SKM-1 (cell line): ENCODE results near the gene NRP1.
A peak's percentile ranks its signal among the peaks of the same experiment; 100 is the strongest.
"Not testable (repeated sequence)": the region's sequence is repeated elsewhere in the genome, so short reads cannot be mapped to it uniquely, and the experiment has no call there.

Experiments used
- DNase-seq: peaks from one replicate; lab custom pipeline; 2025; ENCODE audit not compliant: unreplicated experiment; lab: John Stamatoyannopoulos, UW

NRP1 gene

DNA sequence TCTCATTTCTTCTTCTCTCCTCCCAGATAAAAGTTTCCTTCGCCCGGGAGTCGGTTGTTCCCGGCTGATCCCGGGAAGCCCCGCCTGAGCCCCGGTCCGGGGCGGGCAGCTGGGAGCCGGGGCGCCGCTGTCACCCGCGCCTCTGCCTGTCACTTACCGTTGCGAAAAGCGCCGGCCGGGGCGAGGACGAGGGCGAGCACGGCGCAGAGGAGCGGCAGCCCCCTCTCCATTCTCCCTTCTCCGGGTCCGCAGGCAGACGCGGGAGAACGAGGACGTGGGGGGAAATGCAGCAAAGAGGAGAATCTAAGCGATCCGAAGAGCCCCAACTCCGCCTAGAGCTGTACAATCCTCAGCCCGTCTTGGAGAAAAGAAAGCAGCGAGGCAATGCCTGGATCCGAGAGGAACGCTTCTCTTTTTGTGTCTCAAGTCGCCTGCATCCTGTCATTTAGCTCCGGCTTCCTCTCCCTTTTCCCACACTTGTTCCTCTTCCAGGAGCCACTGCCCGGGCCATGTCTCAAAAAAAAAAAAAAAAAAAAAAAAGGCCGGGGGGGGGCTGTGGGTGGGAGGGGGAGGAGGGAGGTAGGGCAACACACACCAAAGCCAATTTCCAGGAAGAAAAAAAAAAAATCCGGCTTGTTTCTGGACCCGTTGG, at the start of gene NRP1:
NRP1 (minus strand) TSS at position 515 of the 652 bp plus-strand sequence; CDS start at position 230, 285 bp downstream.
- DNase-seq: no peak

DNA sequence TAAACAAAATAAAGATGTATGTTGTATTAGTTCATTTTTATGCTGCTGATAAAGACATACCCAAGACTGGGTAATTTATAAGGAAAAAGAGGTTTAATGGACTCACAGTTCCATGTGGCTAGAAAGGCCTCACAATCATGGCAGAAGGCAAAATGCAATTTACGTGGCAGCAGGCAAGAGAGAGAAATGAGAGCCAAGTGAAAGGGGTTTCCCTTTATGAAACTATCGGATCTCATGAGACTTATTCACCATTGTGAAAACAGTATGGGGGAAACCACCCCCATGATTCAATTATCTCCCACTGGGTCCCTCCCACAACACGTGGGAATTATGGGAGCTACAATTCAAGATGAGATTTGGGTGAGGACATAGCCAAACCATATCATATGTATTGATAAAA, 49.7 kb upstream of the NRP1 start:
- not testable (repeated sequence) for DNase-seq

DNA sequence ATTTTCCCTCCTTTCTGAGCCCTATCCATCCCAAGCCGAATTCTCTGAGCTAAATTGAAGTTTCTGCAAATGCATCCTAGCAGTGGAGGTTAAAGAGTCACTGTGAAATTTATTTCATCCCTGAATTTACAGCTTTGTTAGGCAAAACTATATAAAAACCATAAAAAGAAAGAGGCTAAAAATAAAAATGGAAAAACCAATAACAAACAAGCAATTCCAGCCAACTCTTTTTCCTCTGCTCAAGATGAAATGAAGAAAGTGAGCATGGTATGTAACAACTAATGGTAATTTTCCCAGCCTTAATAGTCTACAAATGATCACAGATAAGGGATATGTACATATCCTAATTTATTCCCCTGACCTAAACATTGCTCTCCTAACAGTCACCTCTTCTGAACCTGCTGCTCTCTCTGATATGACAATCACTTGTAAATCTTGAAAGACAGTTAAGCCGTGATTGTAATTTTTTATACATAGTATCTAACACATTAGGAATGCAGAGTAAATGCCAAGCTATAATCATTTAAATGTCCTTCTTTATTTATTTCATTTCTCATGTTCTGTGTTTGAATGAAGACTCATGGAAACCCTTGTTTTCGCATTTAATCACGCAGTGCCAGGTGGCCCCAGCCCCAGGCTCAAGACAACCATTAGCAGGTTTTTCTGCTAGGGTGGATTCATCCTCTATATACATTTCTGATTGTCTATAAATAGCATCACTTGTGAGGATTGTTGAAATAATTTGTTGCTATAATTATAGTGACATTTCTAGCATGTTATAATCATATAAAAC, 48.6 kb upstream of the NRP1 start:
- no peak for DNase-seq

DNA sequence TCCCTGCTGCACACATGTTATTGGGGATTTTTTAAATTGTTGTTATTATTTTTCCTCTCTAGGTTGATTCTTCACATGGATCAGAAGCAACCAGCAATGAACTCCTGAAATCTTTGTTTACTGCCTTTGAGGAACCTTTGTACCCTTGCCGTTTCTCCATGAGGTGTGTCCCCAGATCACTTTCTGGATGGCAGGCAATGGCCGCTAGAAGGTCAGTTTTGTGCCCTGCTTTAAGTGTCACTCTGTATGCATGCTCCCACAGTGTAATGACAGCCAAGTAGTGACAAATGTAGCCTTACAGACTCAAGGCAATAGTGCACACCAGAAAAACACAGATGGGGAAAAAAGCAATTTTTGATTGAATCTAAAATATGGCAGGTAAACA, 47.7 kb upstream of the NRP1 start:
- no peak for DNase-seq

DNA sequence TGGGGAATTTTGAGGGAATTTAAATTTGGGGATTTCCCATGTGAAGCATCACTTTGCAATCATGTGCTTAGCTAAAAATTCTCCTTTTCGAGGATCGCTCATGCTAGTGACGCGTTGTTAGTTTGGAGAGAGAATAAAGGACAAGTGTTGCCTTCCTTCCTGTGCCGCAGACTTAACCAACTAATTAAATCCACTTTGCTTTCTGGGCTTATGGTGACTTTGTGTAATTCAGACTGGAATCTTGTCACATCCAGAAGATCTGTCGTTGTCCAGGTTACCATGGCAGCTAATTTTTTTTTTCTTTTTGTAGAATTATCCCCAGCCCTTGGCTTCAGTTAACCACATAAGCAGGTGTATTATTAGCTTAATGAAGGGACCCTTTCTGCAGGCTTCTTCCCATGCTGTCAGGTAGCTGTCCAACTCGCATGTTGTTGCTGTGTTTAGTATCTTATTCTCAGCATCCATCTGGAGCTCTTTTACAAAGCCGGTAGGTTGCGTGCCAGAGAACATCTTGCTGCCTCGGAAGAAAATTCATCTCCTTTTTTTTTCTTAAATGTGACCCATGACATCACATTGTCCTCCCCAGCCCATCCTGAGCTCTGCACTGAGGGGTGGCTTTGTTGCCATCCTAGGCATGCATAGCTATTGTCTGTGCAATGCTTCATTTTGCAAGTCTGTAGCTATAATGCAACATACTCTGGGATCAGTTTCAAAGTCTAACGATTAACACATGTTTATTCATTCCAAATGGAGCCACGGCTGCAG, 47.2 kb upstream of the NRP1 start:
- DNase-seq: no peak

DNA sequence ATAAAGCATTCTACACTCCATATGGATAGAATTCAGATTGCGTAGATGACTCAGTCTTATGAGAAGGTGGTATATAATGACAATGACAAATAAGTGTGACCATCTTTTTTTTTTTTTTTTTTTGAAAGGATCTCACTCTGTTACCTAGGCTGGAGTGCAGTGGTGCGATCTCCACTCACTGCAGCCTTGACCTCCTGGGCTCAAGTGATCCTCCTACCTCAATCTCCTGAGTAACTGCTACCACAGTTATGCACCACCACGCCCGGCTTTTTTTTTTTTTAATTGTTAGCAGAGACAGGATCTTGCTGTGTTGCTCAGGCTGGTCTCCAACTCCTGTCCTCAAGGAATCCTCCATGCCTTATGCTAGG, 43.2 kb upstream of the NRP1 start:
- no peak for DNase-seq

DNA sequence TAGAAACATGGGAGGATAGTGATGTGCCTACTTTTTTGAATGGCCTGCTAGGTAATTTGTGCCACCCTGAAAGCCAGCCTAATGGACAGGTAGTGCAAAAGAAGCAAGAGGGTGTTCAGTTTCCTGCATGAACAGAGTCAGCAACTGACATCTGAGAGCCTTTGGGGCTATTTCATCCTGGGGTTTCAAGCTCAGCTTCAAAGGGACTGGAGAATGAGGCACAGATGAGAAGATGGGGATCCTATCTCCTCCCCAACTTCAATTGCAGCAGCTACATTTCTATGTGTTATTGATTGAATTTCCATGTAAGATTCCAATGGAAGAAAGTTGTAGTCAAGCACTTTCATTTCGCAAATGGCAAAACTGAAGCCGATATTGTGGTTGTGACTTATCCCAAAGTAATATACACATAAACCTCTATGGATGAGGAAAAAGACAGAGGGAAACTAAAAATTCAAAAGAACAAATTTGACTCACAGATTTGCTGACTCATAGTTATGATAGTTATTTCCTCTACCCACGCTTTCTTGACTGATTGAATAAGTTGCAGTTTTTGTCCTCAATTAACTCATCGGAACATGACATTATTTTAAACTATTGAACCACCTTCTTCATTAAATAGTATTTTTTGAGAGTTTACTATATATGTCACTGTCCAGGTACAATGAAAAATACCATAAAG, 42.6 kb upstream of the NRP1 start:
- no peak for DNase-seq

DNA sequence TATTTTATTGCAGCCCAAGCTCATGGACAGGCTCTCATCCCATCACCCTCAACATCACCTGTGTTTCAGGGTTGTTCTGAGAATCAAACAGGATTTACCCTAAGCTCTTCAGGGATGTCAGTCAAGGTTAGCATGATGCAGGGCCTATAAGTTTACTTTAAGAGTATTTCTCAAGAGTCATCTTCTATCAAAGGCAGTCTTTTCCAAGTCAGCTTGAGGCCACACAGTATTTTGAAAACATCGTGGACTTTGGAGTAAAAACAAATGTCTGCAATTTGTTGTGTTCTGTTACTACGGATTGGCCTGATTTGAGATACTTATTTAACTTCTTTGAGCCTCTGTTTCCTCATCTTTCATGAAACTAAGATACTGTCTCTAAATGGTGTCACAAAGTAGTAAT, 42.0 kb upstream of the NRP1 start:
- no peak for DNase-seq

DNA sequence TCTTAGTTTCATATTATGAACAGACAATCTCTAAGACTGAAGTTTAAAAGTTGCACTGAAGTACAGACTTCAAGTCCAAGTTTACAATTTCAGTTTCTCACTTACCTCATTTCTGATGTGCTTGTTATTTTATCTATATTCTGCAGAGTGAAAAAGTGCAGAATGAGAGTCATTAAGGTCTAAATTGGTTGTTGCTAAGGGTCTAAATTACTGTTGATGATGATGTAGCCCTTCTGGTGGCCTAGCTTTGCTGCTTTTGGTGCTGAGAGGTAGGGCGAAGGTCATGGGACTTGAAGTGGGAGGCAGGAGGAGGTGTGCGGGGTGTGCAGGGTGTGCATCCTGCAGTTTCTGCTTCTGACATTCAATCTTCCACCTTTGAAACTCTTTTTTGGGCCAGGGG, 38.8 kb upstream of the NRP1 start:
- no peak for DNase-seq

DNA sequence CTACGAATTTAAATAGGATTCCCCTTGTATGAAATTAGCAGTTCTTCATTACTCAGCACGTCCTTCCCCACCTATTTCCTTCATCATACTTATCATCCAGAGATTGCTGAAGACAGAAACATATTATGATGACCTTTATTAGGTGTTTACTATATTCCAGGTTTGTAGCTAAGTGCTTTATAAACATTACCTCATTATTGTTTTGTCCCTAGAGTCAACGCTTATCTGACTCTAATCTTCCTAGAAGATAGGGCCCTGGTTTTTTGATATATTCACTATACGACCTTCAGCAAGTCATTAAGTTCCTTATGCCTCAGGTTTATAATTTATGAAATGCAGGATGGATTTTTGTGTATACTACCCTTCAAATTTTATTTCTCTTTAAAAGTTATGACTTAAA, 36.8 kb upstream of the NRP1 start:
- no peak for DNase-seq

DNA sequence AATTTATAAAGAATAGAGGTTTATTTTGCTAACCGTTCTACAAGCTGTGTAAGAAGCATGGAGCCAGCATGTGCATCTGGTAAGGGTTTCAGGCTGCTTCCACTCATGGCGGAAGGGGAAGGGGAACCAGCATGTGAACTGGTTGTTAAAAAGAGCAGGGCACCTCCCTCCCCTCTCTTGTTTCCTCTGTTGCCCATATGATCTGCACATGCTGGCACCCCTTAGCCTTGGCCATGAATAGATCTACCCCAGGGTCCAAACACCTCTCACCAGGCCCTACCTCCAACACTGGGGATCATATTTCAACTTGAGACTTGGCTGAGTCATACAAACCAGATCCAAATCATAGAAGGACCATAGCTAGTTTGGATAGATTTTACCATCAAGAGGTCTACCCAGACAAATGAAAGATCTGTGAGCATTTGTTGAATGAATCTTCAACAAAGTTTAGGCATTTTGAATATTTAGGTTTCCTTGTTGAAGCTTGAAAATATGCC, 36.0 kb upstream of the NRP1 start:
- no peak for DNase-seq

DNA sequence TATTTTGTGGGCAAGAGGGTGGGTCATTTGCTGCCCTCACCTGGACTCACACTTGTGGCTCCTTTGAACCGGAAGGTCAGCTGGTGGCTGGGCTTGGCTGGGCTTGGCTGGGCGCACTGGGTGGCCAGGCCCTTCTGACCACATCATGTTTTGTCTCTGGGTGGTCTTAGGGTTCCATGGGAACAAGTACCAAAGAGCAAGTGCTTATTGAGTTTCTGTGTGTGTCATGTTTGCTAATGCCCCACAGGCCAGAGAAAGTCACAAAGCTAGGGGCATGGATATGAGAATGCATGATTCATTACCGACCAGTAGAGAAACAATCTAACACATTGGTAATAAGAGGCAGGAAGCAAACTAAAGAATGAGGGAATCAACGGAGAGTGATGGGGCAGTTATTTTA, 33.6 kb upstream of the NRP1 start:
- no peak for DNase-seq

DNA sequence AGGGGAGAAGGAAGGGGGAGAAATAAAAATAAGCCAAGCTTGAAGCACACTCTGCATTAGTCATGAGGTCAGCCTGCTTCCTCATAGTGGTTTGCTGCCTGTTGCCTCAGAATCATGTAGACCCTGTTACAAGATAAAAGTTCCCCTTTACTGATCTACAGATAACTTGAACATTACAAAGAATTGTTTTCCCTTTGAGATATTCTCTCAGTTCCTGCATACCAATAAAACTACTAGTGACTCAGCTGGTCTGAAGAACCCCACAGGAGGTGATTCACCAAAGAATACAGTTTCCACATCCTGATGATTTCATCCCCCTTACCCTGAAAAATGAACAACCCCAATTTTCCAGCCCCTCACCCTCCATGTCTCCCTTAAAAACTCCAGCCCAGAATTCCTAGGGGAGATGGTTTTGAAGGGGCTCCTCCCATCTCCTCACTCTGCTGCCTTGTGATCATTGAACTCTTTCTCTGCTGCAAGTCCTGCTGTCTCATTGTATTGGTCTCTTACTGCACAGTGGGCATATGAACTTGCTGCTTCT, 31.5 kb upstream of the NRP1 start:
- peak; percentile 5 for DNase-seq

DNA sequence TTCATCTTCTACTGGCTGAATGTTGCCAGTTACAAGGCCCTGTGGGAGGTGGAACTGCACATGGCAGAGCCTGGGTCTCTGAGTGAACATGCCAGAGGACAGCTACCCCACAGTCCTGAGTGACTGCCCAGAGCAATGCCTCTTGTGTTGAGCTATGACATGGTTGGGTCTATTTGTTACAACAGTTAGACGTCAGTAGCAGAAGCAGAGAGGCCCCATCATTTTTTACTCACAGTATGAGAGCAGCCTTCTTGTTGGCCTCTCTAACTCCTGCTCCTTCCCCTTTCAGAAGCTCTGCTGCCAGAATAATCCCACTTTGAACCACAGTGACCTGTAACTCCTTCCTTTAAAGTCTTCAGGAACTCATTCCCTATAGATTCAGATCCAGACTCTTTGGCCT, 30.8 kb upstream of the NRP1 start:
- DNase-seq: no peak

DNA sequence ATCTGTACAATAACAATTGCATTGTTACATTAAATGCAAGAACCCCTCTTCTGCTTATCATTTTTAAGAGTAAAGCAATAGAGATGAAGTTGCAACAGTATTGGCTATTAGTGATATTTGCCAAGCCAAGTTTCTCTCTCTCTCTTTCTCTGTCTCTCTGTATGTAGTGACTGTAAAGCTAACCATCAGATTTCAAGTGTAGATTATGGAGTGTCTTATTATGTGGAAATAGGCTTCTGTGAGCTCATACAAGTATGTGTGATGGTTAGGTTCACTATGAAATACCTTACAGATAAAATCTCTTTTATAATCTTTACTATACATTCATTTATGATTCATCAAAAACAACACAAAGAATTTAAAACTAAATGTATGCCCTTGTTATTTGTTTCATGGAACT, 28.6 kb upstream of the NRP1 start:
- DNase-seq: no peak

DNA sequence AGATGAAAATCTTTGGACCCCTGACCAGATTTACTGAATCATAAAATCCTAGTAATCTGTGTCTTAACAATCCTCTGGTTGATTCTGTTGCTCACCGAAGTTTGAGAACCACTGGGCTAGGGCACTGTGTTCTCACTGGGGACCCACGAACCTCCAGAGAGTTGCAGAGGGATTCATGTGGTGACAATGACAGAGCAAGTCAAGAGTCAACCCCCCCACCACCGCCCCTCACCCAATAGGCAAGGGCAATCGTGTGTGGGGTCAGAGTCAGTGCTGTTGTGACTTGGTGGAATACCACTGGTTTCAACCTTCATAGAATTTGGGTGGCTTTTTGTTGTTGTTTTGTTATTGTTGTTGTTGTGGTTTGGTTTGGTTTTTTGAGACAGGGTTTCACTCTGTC, 23.5 kb upstream of the NRP1 start:
- no peak for DNase-seq

DNA sequence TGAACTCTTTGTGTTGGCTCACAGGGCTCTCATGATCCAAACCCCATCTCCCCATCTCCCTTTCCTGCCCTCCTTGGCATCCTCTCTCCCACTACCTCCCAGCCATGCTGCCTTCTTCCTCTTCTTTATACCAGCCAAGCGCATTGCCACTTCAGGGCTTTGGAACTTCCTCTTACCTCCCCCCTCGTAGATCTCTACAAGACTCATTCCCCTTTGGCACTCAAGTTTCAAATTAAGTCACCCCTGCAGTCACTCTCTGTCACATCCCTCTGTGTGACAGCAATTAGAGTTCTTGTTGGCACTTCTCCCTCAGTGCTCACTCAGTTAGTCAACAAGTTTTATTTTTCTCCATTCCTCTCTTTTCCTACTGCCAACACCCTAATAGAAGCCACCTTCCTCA, 20.8 kb upstream of the NRP1 start:
- DNase-seq: no peak

DNA sequence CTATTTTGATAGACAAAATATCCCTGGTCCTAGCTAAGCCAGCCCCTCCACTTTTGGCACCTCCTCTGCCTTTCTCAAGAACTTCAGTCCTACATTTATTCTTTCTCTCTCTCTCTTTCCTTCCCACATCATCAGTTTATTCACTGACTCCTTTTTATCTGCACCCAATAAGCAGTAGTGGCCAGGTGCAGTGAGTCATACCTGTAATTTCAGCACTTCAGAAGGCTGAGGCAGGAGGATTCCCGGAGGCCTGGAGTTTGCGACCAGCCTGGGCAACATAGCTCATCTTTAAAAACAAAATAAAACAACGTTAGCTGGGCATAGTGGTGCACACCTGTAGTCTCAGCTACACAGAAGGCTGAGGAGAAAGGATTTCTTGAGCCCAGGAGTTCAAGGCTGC, 19.4 kb upstream of the NRP1 start:
- DNase-seq: no peak

DNA sequence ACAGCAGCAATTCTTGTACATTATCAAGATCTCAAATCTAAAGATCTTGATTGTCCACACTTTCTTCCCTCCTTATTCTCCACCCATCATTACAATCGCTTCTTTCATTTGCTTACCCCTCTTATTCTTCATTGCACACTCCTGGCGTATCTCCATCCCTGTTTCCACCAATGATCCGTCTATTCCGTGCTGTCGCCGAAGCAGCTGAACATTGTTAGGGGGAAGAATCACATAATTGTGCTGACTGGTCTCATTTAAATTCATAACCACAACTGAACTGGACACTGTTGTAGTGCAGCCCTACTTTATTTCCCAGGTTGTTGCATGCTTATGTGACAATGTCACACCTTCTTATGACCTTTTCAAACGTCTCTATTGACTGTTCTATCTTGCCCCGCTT, 18.9 kb upstream of the NRP1 start:
- DNase-seq: no peak

DNA sequence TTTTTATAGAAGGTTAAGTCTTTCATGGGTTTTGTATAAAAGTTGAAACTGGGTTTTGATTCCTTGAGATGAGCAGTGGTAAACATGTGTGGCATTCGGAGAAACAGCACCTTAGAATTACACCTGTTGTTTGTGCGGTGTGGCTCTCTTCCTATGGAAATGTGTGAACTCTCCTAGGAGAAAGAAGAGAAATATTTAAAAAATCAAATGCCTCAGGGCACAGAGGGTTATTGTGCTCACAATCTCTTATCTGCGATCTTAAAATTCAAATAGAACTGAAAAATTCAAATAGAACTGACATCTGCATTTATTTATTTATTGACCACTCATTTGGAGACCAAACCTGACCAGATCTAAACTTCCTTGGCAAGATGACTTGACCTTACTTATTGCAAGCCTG, 18.1 kb upstream of the NRP1 start:
- DNase-seq: no peak

DNA sequence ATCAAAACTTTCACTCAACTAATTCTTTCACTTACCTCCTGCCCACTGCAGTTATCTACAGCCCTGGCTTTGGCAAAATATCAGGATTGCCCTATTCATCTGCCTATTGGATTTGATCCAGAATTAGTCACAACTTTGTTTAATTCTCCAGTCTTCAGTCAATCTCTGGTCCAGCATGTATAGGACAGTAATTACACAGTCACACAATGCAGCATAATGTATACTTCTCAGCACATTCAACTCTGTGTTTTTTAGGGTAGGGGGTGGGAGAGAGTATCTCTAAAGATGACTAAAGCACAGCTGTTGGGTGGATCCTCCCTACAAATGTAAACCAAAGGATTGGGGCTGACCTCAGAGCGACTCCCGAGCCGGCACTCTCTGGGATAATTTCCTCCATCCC, 17.7 kb upstream of the NRP1 start:
- DNase-seq: no peak
